Occipital lobe (tissue), 2 donors: ENCODE measurements around the gene DCAF11. TPM values are rescaled to one million over a fixed set of nuclear protein-coding genes. Genes with fewer than 3 reads are reported as not detected.

Experiments
- DNase-seq: peaks from one replicate; lab custom pipeline; 2025; lab: John Stamatoyannopoulos, UW
- total RNA-seq: library from RNA; depleted of rRNA; stranded (reverse); fragments of >200 nt; gene quantifications from one replicate; pipeline ENCODE4 v1.2.3, GENCODE V29; 2014

DCAF11 gene
- total RNA-seq, 1 donor from 2014 or later, result 60.0 TPM

DNA sequence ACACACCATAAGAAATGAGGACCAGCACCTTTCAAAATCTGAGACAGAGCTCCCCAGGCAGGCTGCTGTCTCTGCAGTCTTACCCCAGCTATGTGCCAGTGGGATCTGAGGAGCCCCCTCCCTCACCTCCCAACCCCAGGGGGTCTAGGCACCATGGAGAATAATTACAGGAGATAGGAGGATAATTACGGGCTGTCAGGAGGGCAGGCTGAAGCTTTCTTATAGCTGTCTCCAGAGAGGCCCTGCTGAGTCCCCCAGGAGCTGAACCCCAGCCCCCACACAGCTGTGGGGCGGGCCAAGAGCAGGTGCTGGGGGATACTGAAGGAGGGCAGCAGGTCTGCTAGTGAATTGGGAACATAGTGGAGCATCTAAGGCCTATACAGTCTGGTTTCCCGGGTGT is 36.4 kb upstream of the DCAF11 start:
- DNase-seq, result no peak

GRCh38 chr14:24079491-24080141 is 35.0 kb upstream of the DCAF11 start:
- DNase-seq, result no peak

DNA sequence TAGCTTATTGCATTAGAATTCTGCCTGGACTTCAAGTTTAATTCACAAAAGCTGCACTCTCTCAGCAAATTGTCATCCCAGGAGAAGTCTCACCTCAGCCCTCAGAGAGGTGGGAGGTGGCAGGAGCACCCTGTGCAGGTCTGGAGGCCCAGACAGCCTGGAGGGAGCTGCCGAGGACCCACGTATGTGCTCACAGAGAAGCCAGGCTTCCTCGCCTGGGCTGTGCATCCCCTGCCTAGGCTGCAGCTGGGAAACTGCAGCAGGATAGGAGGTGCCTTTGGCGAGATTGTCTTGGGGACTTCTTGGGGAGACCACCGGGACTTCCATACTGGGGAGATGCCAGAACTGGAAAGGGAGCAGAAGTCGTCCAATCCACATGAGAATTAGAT is 34.4 kb upstream of the DCAF11 start:
- no peak for DNase-seq

GRCh38 chr14:24080888-24081738 is 33.5 kb upstream of the DCAF11 start:
- DNase-seq, result peak; percentile 37

GRCh38 chr14:24081739-24082211 is 32.8 kb upstream of the DCAF11 start:
- DNase-seq, result no peak

- no peak for DNase-seq
These were observed 32.0 kb upstream of the DCAF11 start for GRCh38 chr14:24082411-24083080.

- DNase-seq, result no peak
These were observed 31.1 kb upstream of the DCAF11 start for GRCh38 chr14:24083462-24083861.

DNA sequence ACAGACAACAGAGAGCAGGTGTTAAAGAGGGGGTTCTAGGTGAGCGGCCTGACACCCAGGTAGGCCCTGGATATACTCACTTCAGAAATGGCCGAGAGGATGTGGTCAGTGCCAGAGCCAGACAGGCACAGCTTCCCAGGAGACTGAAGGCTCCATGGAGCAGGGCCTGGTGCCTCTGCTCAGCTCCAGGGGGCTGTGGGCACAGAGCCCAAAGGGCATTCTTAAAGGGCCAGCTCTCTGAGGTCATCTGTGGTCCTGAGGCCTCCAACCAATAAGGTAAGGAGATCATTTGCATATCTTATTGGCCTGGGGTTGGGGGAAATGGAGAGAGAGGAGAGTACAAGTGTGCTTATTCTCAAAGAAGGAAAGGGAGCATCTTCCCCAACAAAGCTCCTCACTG is 30.1 kb upstream of the DCAF11 start:
- DNase-seq, result no peak

GRCh38 chr14:24085215-24085614 is 29.4 kb upstream of the DCAF11 start:
- DNase-seq, result no peak

GRCh38 chr14:24086193-24086955 is 28.2 kb upstream of the DCAF11 start:
- no peak for DNase-seq

DNA sequence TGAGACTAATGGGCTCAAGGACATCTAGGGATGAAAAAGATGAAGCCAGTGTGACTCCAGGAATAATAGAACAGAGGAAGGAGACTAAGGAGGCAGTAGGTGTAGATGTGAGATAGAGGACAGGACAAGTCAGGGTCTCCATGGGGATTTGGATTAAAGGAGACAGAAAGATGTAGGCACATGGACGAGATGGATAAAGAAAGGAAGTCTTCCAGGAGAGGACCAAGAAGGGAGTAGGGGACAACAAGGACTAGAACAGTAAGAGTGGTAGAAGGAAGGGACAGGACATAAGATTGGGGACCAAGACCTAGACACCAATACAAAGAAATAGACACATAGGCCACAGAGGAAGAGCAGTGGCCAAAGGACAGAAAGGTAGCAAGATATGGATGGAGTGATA is 27.6 kb upstream of the DCAF11 start:
- DNase-seq, result no peak

DNA sequence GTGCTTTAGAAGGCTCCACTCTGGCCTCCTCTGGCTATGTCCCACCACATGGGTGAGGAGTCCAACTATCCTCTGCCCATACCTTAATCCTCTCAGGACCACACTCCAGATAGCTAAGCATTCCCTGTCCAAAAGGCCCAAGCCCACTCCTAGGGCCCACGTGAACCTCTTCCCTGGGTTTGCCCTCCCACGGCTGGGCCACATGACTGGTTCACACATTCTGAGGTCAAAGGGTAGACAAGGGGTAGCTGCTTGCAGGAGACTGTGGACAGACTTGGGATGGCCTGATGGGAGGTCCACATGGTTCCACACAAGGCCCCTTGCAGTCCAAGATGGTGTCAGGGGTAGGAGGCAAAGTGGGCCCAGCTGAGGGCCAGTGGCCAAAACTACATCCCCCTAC is 26.5 kb upstream of the DCAF11 start:
- DNase-seq, result no peak

DNA sequence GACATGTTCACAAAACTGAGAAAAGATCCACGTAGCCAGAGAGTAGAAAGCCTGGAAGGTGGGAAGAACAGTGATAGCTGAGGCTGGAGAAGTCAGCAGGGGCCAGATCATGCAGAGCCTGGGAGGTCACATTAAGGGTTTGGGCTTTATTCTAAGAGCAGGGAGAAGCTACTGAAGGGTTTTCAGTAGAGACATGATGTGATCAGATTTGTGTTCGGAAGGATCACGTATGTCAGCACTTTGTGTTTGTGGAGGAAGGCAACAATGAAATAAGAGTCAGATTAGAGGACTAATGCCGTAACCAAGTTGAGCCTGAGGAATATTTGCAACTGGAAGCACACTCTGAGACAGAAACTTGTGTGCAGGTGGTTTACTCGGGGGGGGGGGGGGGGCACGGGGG is 24.7 kb upstream of the DCAF11 start:
- DNase-seq, result no peak

DNA sequence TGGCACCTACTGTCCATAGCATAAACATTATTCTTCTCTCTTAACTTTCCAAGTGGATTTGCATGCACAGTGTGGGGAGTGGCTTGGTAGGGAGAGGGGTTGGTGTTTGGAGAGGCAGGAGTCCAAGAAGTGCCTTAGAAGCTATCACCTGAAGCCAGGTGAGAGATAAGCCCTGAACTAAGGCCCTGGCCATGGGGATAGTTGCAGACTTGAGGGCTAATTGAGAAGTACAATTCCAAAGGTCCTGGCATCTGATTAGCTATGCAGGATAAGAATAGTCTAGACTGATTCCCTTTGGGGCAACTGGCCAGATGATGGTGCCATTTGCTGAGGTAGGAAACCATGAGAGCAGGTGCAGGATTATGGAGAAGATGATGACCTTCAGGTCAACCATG is 22.5 kb upstream of the DCAF11 start:
- no peak for DNase-seq

- DNase-seq, result no peak
These were observed 21.9 kb upstream of the DCAF11 start for GRCh38 chr14:24092505-24093206.

GRCh38 chr14:24093207-24093900 is 21.2 kb upstream of the DCAF11 start:
- DNase-seq, result no peak

DNA sequence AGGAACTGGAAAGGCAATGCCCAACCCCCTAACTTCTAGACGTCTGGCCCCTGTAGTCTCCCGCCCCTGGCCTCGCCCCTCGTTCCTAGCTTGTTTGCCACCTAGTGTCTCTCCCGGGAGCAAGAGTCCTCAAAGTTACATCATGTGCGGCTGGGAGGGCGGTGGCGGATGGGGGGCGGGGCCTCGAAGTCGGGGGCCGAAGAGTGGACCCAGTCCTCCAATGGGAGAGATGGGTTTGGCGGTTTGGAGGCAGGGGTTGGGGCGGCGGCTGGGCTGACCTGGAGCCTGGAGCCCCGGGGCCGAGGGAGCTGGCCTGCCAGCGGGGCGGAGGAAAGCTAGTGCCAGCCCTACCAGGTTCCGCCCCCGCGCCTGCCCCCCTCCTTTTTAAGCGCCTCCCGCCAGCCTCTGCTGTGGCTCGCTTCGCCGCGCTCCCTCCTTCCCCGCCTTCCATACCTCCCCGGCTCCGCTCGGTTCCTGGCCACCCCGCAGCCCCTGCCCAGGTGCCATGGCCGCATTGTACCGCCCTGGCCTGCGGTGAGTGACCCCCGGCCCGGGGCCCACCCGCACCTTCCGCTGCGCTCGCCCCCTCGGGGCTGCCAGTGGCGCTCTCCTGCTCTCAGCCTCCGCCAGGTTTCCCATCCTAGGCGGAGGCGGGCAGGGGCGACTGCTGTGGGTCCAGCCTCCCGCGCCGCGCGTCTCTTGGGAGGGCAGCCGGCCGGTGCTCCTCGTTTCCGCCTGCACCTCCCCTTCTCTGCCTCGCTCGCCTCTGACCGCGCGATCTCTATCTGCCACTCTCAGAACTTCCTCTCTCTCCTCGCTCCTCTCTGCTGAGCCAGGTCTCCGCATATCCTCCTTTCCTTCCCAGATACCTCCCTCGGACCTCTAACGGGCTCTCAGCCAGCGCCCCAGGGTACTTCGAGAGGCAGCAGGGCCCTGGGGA is 20.4 kb upstream of the DCAF11 start, which contains the start of gene PCK2:
TSS of gene PCK2 (plus strand) at position 411 of the 940 bp plus-strand sequence. CDS start at position 506, 95 bp downstream.
- peak; percentile 72 for DNase-seq

GRCh38 chr14:24094841-24095270 is 19.7 kb upstream of the DCAF11 start:
- DNase-seq, result no peak
